Transverse colon (tissue), 3 donors: ENCODE measurements around the gene OR2M5.

ENCODE experiments used
- CTCF ChIP-seq, 5 experiments: fragments of 200-600 bp in 3 of 5; fragments of 450-650 bp in 2 of 5; sonication (generic) in 3 of 5; IDR thresholded peaks; 1 replicate in 2 of 5; 2 replicates in 3 of 5; pipeline ENCODE4 v1.5.1; 2016 to 2017; ENCODE audit warnings: antibody characterized with exemption in 5 of 5, inconsistent platforms in 3 of 5, mild to moderate bottlenecking in 2 of 5, moderate library complexity in 1 of 5
- POLR2A ChIP-seq: fragments of 450-650 bp; IDR thresholded peaks from one replicate; pipeline ENCODE4 v1.6.1; 2016; ENCODE audit warnings: antibody characterized with exemption, mild to moderate bottlenecking, moderate library complexity

GRCh38 chr1:248164031-248164430 lies 19.1 kb downstream of the OR2M5 start:
- TF ChIP-seq CTCF (IDR thresholded peaks at IDR 0.05) (no peak), POLR2A (no peak)
